Superior temporal gyrus (tissue), 1 donor: ENCODE results near the gene TNIK.

Experiments used
- DNase-seq: peaks from one replicate; pipeline ENCODE4 v3.0.0-alpha.2; 2016; ENCODE audit errors: extremely low spot score

Gene TNIK

GRCh38 chr3:171459942-171460724 is at the start of gene TNIK:
TNIK (minus strand) TSS chr3:171460405; CDS start chr3:171460063, 342 bp downstream.
- DNase-seq: peak; percentile 91

- DNase-seq: no peak
Observed at GRCh38 chr3:171508676-171509075, 48.5 kb upstream of the TNIK start.

- DNase-seq: no peak
Observed at GRCh38 chr3:171508206-171508605, 48.0 kb upstream of the TNIK start.

- DNase-seq: no peak
Observed at GRCh38 chr3:171506743-171507319, 46.6 kb upstream of the TNIK start.

- DNase-seq: no peak
Observed at GRCh38 chr3:171505822-171506333, 45.7 kb upstream of the TNIK start.

GRCh38 chr3:171504376-171504775 is 44.2 kb upstream of the TNIK start:
- DNase-seq: no peak

- DNase-seq: no peak
Observed at GRCh38 chr3:171503817-171504216, 43.6 kb upstream of the TNIK start.

DNA sequence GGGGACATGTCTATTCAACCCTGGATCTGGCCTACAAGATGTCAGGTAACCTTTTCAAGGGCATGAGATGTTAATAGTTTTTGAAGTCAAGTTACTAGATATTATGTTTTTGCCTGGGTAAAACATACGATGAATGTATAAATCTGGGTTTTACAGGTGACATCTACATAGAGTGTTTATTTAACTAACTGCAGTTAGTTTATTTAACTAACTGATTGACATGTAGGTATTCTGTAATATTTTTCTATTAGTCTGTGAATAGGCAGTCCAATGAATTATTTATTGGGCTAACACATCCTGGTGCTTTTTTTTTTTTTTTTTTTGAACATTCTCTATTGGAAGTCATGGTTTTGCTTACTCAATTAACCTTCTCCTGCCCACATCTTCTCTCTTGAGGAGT is 38.7 kb upstream of the TNIK start:
- DNase-seq: no peak

- no peak for DNase-seq
Observed at GRCh38 chr3:171497468-171497867, 37.3 kb upstream of the TNIK start.

- no peak for DNase-seq
Observed at GRCh38 chr3:171495413-171495812, 35.2 kb upstream of the TNIK start.

- no peak for DNase-seq
Observed at GRCh38 chr3:171494457-171495109, 34.4 kb upstream of the TNIK start.

DNA sequence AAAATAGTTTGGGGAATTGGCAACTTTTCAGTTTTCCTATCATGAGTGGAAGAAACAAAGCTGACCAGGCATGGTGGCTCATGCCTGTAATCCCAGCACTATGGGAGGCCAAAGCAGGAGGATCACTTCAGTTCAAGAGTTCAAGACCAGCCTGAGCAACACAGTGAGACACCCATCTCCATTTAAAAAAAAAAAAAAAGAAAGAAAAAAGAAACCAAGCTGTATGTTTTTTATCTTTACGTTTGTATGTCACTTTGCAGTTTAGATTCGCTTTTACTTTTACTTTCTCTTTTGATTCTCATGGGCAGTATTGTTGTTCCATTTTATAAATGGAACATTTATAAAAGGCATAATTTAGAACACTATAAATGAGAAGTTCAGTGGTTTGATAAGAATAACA is 31.2 kb upstream of the TNIK start:
- DNase-seq: no peak

GRCh38 chr3:171490901-171491300 is 30.7 kb upstream of the TNIK start:
- DNase-seq: no peak

- DNase-seq: no peak
Observed at GRCh38 chr3:171489348-171489747, 29.1 kb upstream of the TNIK start.

DNA sequence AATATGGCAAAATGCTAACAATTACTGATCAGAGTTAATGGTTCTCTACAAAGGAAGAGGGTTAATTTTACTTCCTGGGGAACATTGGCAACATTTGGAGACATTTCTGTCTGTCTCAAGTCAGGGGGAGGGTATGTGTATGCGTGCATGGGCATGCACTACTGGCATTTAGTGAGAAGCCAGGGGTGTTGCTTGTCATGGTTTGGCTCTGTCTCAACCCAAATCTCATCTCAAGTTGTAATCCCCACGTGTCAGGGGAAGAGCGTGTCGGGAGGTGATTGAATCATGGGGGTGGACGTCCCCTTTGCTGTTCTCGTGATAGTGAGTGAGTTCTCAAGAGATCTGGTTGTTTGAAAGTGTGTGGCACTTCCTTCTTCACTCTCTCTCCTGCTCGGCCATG is 28.3 kb upstream of the TNIK start:
- no peak for DNase-seq

- no peak for DNase-seq
Observed at GRCh38 chr3:171487382-171487781, 27.2 kb upstream of the TNIK start.

DNA sequence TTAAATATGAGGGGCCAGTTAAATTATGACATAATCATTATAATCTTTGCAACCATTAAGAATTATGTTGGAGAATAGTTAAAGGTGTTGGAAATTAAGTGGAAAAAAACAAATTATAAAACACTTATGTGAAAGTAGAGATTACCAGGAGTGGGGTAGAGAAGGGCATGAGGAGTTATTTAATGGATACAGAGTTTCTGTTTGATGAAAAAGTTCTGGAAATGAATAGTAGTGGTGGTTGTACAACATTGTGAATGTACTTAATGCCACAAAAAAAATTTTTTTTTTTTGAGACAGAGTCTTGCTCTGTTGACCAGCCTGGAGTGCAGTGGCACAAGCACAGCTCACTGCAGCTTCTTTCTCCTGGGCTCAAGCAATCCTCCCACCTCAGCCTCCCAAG is 25.1 kb upstream of the TNIK start:
- no peak for DNase-seq

DNA sequence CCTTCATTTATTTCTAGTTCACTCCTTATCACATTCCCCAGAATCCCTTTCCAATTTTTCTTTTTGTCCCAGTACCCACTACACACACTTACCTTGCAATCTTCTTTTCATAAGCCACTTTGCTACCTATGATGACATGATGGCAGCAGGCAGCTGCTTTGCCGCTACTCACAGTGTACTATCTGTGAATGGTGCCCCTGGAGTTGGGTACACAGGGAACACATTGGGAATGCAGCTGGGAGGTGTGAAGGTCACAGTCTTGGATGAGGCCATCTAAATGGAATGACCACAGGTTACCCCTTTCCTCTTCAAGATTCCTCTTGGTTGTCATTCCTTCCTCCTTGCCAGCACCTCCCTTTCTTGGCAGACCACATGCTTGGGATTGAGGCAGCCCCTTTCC is 20.8 kb upstream of the TNIK start:
- DNase-seq: no peak

GRCh38 chr3:171480526-171480925 is 20.3 kb upstream of the TNIK start:
- no peak for DNase-seq

- no peak for DNase-seq
Observed at GRCh38 chr3:171476532-171477102, 16.4 kb upstream of the TNIK start.

- no peak for DNase-seq
Observed at GRCh38 chr3:171472552-171472951, 12.3 kb upstream of the TNIK start.

GRCh38 chr3:171470714-171471227 is 10.6 kb upstream of the TNIK start:
- no peak for DNase-seq
